HepG2 (cell line): ENCODE results near the gene SPSB2. TPM values are rescaled to one million over a fixed set of nuclear protein-coding genes. Genes with fewer than 3 reads are reported as not detected.

ENCODE experiments used
- AHR ChIP-seq: IDR thresholded peaks from 2 replicates; pipeline ENCODE4 v1.6.1; 2018; ENCODE audit warnings: missing genetic modification reagents, missing compliant biosample characterization
- CBFB ChIP-seq: sonication (generic); formaldehyde crosslinking; IDR thresholded peaks from 2 replicates; pipeline ENCODE4 v1.4.0; 2020; ENCODE audit warnings: missing genetic modification reagents
- CENPT ChIP-seq: sonication (generic); formaldehyde crosslinking; IDR thresholded peaks from 2 replicates; pipeline ENCODE4 v1.8.0; 2022; ENCODE audit warnings: low read depth, mild to moderate bottlenecking, moderate library complexity, missing genetic modification reagents
- DDIT3 ChIP-seq: sonication (generic); formaldehyde crosslinking; IDR thresholded peaks from 2 replicates; pipeline ENCODE4 v1.4.0; 2020; ENCODE audit warnings: mild to moderate bottlenecking, missing genetic modification reagents
- E2F1 ChIP-seq: sonication (generic); formaldehyde crosslinking; IDR thresholded peaks from 2 replicates; pipeline ENCODE4 v1.5.0; 2020; ENCODE audit warnings: missing genetic modification reagents
- HES4 ChIP-seq: sonication (generic); formaldehyde crosslinking; IDR thresholded peaks from 2 replicates; pipeline ENCODE4 v1.9.0; 2021; ENCODE audit warnings: mild to moderate bottlenecking, missing genetic modification reagents, borderline replicate concordance
- HNRNPK ChIP-seq: fragments of 200-400 bp; formaldehyde crosslinking; IDR thresholded peaks from 2 replicates; pipeline ENCODE4 v1.6.1; 2018; ENCODE audit warnings: low read length, low read depth, moderate library complexity, mild to moderate bottlenecking; ENCODE audit not compliant: poor library complexity, severe bottlenecking
- ONECUT2 ChIP-seq: sonication (generic); formaldehyde crosslinking; IDR thresholded peaks from 2 replicates; pipeline ENCODE4 v1.4.0; 2020; ENCODE audit warnings: missing genetic modification reagents
- PRPF4 ChIP-seq: fragments of 200-400 bp; formaldehyde crosslinking; IDR thresholded peaks from 2 replicates; pipeline ENCODE4 v1.6.1; 2016; ENCODE audit warnings: low read length, low read depth; ENCODE audit not compliant: poor library complexity, severe bottlenecking
- REST ChIP-seq, 2 experiments: IDR thresholded peaks; 2 replicates each; pipeline ENCODE4 v1.6.1; 2011 to 2012; ENCODE audit warnings: low read length in 2 of 2, borderline replicate concordance in 1 of 2, low read depth in 1 of 2, mild to moderate bottlenecking in 1 of 2, moderate library complexity in 1 of 2
- THAP9 ChIP-seq: sonication (generic); formaldehyde crosslinking; IDR thresholded peaks from 2 replicates; pipeline ENCODE4; 2020; ENCODE audit warnings: missing genetic modification reagents, mild to moderate bottlenecking, borderline replicate concordance
- ZNF546 ChIP-seq: sonication (generic); formaldehyde crosslinking; conservative IDR thresholded peaks from 2 replicates; pipeline ENCODE4 v1.8.1; 2023; ENCODE audit warnings: mild to moderate bottlenecking, missing genetic modification reagents
- ZNF563 ChIP-seq: sonication (generic); formaldehyde crosslinking; IDR thresholded peaks from 2 replicates; pipeline ENCODE4 v1.8.0; 2022; ENCODE audit warnings: mild to moderate bottlenecking, moderate library complexity, missing genetic modification reagents
- ZNF564 ChIP-seq: sonication (generic); formaldehyde crosslinking; IDR thresholded peaks from 2 replicates; pipeline ENCODE4 v1.8.1; 2023; ENCODE audit warnings: mild to moderate bottlenecking, missing genetic modification reagents
- polyA plus RNA-seq, 8 experiments: library from polyadenylated mRNA; depleted of rRNA in 3 of 8; stranded (reverse) in 7 of 8; unstranded in 1 of 8; fragments of >200 nt; fragmentation: Illumina TruSeq in 4 of 8; extraction: Trizol in 4 of 8; gene quantifications; 2 replicates each; pipeline versions ENCODE4 v1.2.1 to v1.2.3, GENCODE V29; 2011 to 2016; ENCODE audit warnings: low read depth in 4 of 8, missing spikeins in 1 of 8, mixed read lengths in 1 of 8; ENCODE audit not compliant: insufficient read depth in 1 of 8
- total RNA-seq, 5 experiments: library from RNA; depleted of rRNA; stranded (reverse); fragments of >200 nt; fragmentation: Illumina TruSeq; extraction: Trizol; gene quantifications; 2 replicates each; pipeline ENCODE4 v1.2.3, GENCODE V29; 2016; ENCODE audit warnings: low read depth in 1 of 5

SPSB2 gene
- total and polyA plus RNA-seq, 2 of the 13 experiments (the other 11 are each of a cell fraction or from before 2014, with no cell fraction given): 2.0 to 6.2 TPM

GRCh38 chr12:6872073-6873048, 742 bp downstream of the SPSB2 start (continued):
- TF ChIP-seq E2F1 (no peak), ZNF546 (CRISPR knock-in tag) (no peak), CBFB (CRISPR knock-in tag) (peak; percentile 73), HES4 (0 out of 2 replicates have a peak, but pooled peaks have one; percentile 53), ONECUT2 (CRISPR knock-in tag) (no peak), THAP9 (CRISPR knock-in tag) (peak; percentile 20; the same call in 1 of the 2 replicates), REST (IDR thresholded peaks at IDR 0.05; ENCODE audit: borderline replicate concordance in 1 of 2, low read depth in 1 of 2, low read length in 2 of 2) (no peak), ZNF564 (CRISPR knock-in tag) (no peak), ZNF563 (peak; percentile 76), HNRNPK (peak; percentile 92), PRPF4 (no peak), CENPT (CRISPR knock-in tag) (no peak), DDIT3 (no peak), AHR (CRISPR knock-in tag) (peak; percentile 94; the same call in 1 of the 2 replicates)
